Skin epidermis (tissue), 12 donors: ENCODE measurements around the gene XIRP2.

ENCODE experiments used
- H3K27ac ChIP-seq, 21 experiments: fragments of 200-600 bp; sonication (generic) in 11 of 21; one replicate each; pipeline ENCODE4 v1.5.0; 2020; ENCODE audit warnings: mild to moderate bottlenecking in 3 of 21, inconsistent platforms in 2 of 21, moderate library complexity in 2 of 21
- H3K4me3 ChIP-seq, 7 experiments: fragments of 200-600 bp; sonication (generic) in 2 of 7; one replicate each; pipeline ENCODE4 v1.5.0; 2020; ENCODE audit warnings: inconsistent platforms in 2 of 7, mild to moderate bottlenecking in 2 of 7, moderate library complexity in 1 of 7

Gene XIRP2

DNA sequence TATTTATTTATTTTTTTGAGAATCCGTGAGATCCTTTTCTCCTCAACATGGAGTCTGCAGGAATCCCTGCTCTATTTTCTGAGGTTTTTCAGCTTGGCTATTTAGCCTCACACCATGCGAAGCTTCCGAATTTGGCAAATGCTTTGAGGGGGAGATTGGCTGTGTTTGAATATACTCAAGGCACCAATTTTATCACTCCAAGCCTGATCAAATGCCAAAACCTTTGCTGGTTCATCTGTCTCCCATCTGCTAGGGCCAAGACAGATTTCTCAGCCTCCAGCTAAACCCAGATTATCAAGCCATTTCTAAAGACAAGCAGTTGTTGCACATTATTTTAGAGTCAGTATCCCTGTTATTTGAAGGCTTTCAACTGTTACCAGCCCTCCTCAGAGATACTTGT lies 295.7 kb downstream of the XIRP2 start:
- no peak overlapping the region for H3K27ac ChIP-seq
- no peak overlapping the region for H3K4me3 ChIP-seq

- Histone ChIP-seq H3K27ac (no peak overlapping the region), H3K4me3 (no peak overlapping the region)
Observed at GRCh38 chr2:167186465-167186864, 298.2 kb downstream of the XIRP2 start.

GRCh38 chr2:167187049-167187727 lies 298.9 kb downstream of the XIRP2 start:
- H3K4me3 ChIP-seq: no peak overlapping the region

GRCh38 chr2:167187978-167188967 lies 300.0 kb downstream of the XIRP2 start:
- H3K4me3 ChIP-seq: no peak overlapping the region
- H3K27ac ChIP-seq: no peak overlapping the region

More at GRCh38 chr2:167187049-167187727, 298.9 kb downstream of the XIRP2 start:
- no peak overlapping the region for H3K27ac ChIP-seq

- no peak overlapping the region for H3K4me3 ChIP-seq
Observed at GRCh38 chr2:167190053-167190452, 301.8 kb downstream of the XIRP2 start.

GRCh38 chr2:167191588-167191987 lies 303.3 kb downstream of the XIRP2 start:
- Histone ChIP-seq H3K27ac (no peak overlapping the region), H3K4me3 (no peak overlapping the region)

More at GRCh38 chr2:167190053-167190452, 301.8 kb downstream of the XIRP2 start:
- no peak overlapping the region for H3K27ac ChIP-seq

DNA sequence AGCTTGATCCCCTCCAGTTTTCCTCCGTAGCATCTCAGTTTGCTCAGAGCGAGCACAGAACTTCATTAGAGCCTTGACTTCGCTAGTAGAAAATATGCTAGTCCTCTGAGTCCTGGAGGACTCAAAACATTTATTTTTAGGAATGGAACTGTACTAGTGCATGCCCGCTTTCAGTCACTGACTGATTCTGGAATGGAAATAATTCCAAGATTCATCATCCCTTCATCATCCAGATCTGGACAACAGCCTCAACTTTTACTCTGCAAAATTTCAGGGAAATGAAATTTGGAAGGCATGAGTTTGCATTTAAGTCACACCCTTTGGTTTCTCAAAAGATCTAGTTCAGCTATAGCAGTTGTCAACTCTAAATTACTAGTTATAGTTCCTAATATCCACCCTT lies 304.6 kb downstream of the XIRP2 start:
- Histone ChIP-seq H3K27ac (no peak overlapping the region), H3K4me3 (no peak overlapping the region)

DNA sequence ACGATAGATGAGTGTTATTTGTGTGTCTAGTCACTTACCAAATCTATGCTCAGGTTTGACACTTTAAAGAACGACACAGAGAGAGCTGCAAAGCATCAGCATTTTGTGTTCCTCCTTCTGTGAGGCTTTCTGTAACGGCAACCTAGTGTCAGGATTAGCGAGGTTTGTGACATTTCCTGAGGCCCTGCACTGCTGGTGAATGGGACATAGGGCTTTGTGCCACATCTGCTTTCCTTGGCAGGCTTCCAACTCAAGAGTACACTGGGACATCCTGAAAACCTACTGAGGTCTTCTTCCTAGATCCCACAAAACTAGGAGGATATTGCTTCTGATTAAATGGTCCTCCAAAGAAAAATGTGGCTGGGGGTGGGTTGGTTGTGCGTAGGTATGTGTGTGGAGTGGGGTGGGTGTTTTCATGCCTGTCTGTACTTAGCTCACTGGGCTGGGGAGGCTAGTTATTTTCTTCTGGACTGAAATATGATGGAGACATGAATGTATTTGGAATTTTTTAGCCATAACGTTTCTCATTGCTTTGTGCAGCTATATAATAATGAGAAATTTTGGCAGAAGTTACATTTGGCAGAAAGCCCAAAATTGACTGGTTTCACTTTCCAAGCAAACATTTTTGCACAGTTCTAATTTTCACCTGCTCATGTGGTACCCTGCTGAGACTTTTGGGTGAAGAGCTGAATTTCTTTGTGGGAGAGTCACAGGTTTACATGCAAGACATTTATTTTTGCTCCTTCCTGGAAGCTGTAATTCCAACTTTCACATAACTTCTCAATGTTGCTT lies 308.4 kb downstream of the XIRP2 start:
- Histone ChIP-seq H3K27ac (no peak overlapping the region), H3K4me3 (no peak overlapping the region)

DNA sequence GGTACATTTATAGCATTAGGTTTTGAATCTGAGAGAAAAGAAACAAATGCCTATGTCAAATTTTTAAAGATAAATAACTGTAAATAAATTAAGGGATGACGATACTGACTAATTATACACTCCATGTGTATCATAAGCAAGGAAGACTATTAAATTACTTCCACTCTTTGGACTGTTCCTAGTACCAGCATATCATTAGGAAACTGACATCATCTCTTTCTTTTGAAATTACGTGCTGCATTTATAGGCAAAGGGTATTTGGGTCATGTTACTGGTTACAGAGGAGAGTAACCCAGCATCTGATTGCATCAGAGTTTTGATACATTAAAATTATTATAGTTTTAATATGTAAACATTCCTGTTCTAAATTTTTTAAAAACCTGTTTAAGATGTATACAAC lies 309.7 kb downstream of the XIRP2 start:
- Histone ChIP-seq H3K27ac (no peak overlapping the region), H3K4me3 (no peak overlapping the region)

DNA sequence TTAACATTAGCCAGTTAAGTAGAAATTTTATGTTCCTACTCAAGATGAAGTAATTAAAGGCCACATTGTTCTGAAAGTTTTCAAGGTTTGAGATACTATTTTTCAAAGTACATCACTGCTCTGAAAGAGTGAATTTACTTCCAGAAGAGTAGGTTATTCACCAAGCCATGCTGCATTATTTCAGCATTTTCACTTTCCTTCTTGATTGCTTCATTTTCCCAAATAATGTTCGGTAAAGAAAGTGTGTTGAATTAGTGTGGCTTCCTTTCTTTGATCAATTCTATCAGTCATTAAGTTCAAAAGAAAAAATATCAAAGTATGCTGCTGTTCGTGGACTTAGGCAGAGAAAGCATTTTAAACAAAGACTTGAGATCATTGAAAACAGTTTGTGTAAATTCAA lies 310.3 kb downstream of the XIRP2 start:
- H3K27ac ChIP-seq: no peak overlapping the region
- no peak overlapping the region for H3K4me3 ChIP-seq

GRCh38 chr2:167200019-167200418 lies 311.7 kb downstream of the XIRP2 start:
- no peak overlapping the region for H3K4me3 ChIP-seq

GRCh38 chr2:167209784-167210183 lies 321.5 kb downstream of the XIRP2 start:
- Histone ChIP-seq H3K4me3 (no peak overlapping the region), H3K27ac (no peak overlapping the region)

More at GRCh38 chr2:167200019-167200418, 311.7 kb downstream of the XIRP2 start:
- no peak overlapping the region for H3K27ac ChIP-seq

GRCh38 chr2:167212014-167212648 lies 323.9 kb downstream of the XIRP2 start:
- H3K27ac ChIP-seq: no peak overlapping the region
- H3K4me3 ChIP-seq: no peak overlapping the region

DNA sequence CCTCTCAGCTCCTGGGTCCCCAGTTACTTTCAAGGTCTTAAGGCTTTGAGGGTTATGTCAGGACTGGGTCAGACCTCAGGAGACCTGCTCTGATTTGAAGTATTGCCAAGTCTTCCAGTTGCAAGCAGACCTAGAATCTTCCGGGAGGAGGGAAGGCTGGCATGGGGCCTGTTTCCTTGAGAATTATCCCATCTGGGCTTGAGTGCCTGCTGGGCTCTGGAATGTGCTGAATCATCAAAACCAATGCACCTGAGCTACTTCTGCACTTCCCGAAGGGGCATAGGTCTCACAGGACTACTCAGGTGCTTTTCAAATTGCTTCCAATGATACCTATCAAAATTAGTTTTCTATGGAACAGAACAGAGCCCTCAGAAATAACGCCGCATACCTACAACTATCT lies 327.3 kb downstream of the XIRP2 start:
- no peak overlapping the region for H3K4me3 ChIP-seq
- no peak overlapping the region for H3K27ac ChIP-seq

DNA sequence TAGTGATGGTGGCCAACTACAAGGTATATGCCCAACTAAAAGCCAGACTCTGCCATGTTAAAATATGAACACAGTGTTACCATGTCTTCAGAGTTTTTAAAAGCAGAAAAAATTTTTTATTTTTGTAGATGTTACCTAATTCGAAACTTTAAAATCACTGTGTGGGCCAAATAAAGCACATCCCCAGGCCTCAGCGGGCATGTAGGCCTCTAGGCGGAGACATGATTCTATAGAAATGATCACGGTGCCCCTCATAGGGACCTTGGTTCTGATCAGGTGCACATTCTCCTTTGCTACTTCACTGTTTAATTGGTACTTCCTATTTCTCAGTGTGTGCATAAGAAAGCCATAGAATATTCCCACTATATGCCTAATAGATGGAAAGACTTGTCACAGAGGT lies 349.2 kb downstream of the XIRP2 start:
- Histone ChIP-seq H3K27ac (no peak overlapping the region), H3K4me3 (no peak overlapping the region)

- Histone ChIP-seq H3K4me3 (no peak overlapping the region), H3K27ac (no peak overlapping the region)
Observed at GRCh38 chr2:167240671-167241070, 352.4 kb downstream of the XIRP2 start.

DNA sequence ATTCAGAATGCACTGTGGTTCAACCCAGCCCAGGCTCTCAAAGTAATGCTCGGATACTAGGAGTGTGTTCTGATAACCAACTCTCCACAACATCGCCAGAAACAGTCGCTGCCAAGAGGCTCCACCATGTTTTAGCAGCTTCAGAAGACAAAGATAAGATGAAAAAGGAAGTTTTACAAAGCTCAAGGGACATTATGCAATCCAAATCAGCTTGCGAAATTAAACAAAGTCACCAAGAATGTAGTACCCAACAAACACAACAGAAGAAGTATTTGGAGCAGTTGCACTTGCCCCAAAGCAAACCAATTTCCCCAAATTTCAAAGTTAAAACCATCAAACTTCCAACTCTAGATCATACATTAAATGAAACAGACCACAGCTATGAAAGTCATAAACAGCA lies 360.9 kb downstream of the XIRP2 start:
- Histone ChIP-seq H3K4me3 (no peak overlapping the region), H3K27ac (no peak overlapping the region)

- H3K4me3 ChIP-seq: no peak overlapping the region
Observed at GRCh38 chr2:167253025-167253424, 364.7 kb downstream of the XIRP2 start.

GRCh38 chr2:167254721-167255120 lies 366.4 kb downstream of the XIRP2 start:
- Histone ChIP-seq H3K4me3 (no peak overlapping the region), H3K27ac (no peak overlapping the region)

More at GRCh38 chr2:167253025-167253424, 364.7 kb downstream of the XIRP2 start:
- no peak overlapping the region for H3K27ac ChIP-seq

- no peak overlapping the region for H3K27ac ChIP-seq
Observed at GRCh38 chr2:167258712-167259111, 370.4 kb downstream of the XIRP2 start.

More at GRCh38 chr2:167258712-167259111, 370.4 kb downstream of the XIRP2 start:
- H3K4me3 ChIP-seq: no peak overlapping the region
